HUES64 (cell line): ENCODE data around the gene PRDX1.
"Not testable (repeated sequence)": the region's sequence is repeated elsewhere in the genome, so short reads cannot be mapped to it uniquely, and the experiment has no call there.

Experiments used
- H3K27ac ChIP-seq: 2 replicates; pipeline ENCODE4 v1.7.0; 2013; ENCODE audit warnings: low read depth, low read length, inconsistent platforms
- H3K27me3 ChIP-seq: 2 replicates; pipeline ENCODE4 v1.6.1; 2013; ENCODE audit warnings: mild to moderate bottlenecking, low read length; ENCODE audit not compliant: insufficient read depth
- H3K36me3 ChIP-seq: 2 replicates; pipeline ENCODE4 v1.6.1; 2013; ENCODE audit warnings: mild to moderate bottlenecking, low read length; ENCODE audit not compliant: insufficient read depth
- H3K4me1 ChIP-seq: 2 replicates; pipeline ENCODE4 v1.6.1; 2013; ENCODE audit warnings: mild to moderate bottlenecking, low read length, moderate library complexity; ENCODE audit not compliant: insufficient read depth
- H3K4me3 ChIP-seq: 2 replicates; pipeline ENCODE4 v1.5.1; 2013; ENCODE audit warnings: mild to moderate bottlenecking, low read length, moderate library complexity
- H3K9ac ChIP-seq: 2 replicates; pipeline ENCODE4 v1.6.1; 2013; ENCODE audit warnings: mild to moderate bottlenecking, low read depth, low read length
- H3K9me3 ChIP-seq: 2 replicates; pipeline ENCODE4 v1.6.1; 2013; ENCODE audit warnings: low read depth, low read length; ENCODE audit not compliant: insufficient read depth
- whole genome bisulfite sequencing: fragments of 150-250, 120-280 bp; methylation state at CpG from one replicate; pipeline ENCODE4 v1.1.7; 2013; ENCODE audit warnings: missing lambda C conversion rate; 5-methylcytosine and 5-hydroxymethylcytosine counted together

PRDX1 gene

GRCh38 chr1:45478121-45478814 lies 43.4 kb downstream of the PRDX1 start:
- no peak overlapping the region for H3K27ac ChIP-seq
- WGBS, result 97% methylated on average over 4 of the region's 4 CpGs
- H3K36me3 ChIP-seq, result no peaks in the 10 kb centered on the region
- no peak overlapping the region for H3K4me3 ChIP-seq
- no peak overlapping the region for H3K9ac ChIP-seq
- no peaks in the 10 kb centered on the region for H3K27me3 ChIP-seq
- H3K9me3 ChIP-seq, result no peaks in the 10 kb centered on the region
- H3K4me1 ChIP-seq, result no peaks in the 10 kb centered on the region

- Histone ChIP-seq H3K36me3 (no peaks in the 10 kb centered on the region), H3K27me3 (no peaks in the 10 kb centered on the region), H3K4me1 (no peaks in the 10 kb centered on the region), H3K9me3 (no peaks in the 10 kb centered on the region), H3K9ac (no peak overlapping the region), H3K4me3 (no peak overlapping the region), H3K27ac (no peak overlapping the region)
- 94% methylated on average over 3 of the region's 3 CpGs for WGBS
Measured at GRCh38 chr1:45477646-45478045, 44.0 kb downstream of the PRDX1 start.

- not testable (repeated sequence) for H3K4me3 ChIP-seq, H3K27ac ChIP-seq, H3K36me3 ChIP-seq, H3K4me1 ChIP-seq, H3K9ac ChIP-seq, H3K27me3 ChIP-seq, H3K9me3 ChIP-seq
- 98% methylated on average over 6 of the region's 6 CpGs for WGBS
Measured at GRCh38 chr1:45474194-45474593, 47.5 kb downstream of the PRDX1 start.

GRCh38 chr1:45473302-45473701 lies 48.4 kb downstream of the PRDX1 start:
- no peak overlapping the region for H3K4me3 ChIP-seq
- H3K4me1 ChIP-seq, result no peaks in the 10 kb centered on the region
- H3K36me3 ChIP-seq, result no peaks in the 10 kb centered on the region
- no peaks in the 10 kb centered on the region for H3K27me3 ChIP-seq
- no peaks in the 10 kb centered on the region for H3K9me3 ChIP-seq
- WGBS, result 83% methylated on average over 2 of the region's 2 CpGs
- H3K27ac ChIP-seq, result no peak overlapping the region
- H3K9ac ChIP-seq, result no peak overlapping the region

GRCh38 chr1:45470306-45470798 lies 51.3 kb downstream of the PRDX1 start:
- 78% methylated on average over 2 of the region's 2 CpGs for WGBS

GRCh38 chr1:45467353-45467752 lies 54.3 kb downstream of the PRDX1 start:
- H3K27me3 ChIP-seq, H3K36me3 ChIP-seq, H3K4me3 ChIP-seq, H3K9ac ChIP-seq, H3K4me1 ChIP-seq, H3K27ac ChIP-seq, H3K9me3 ChIP-seq: not testable (repeated sequence)
- WGBS, result 95% methylated on average over 9 of the region's 9 CpGs

More at GRCh38 chr1:45470306-45470798, 51.3 kb downstream of the PRDX1 start:
- no peak overlapping the region for H3K9ac ChIP-seq
- no peak overlapping the region for H3K27ac ChIP-seq
- no peaks in the 10 kb centered on the region for H3K9me3 ChIP-seq
- no peaks in the 10 kb centered on the region for H3K36me3 ChIP-seq
- H3K4me1 ChIP-seq, result no peaks in the 10 kb centered on the region
- no peak overlapping the region for H3K4me3 ChIP-seq
- no peaks in the 10 kb centered on the region for H3K27me3 ChIP-seq

- Histone ChIP-seq H3K27me3 (no peaks in the 10 kb centered on the region), H3K36me3 (no peaks in the 10 kb centered on the region), H3K4me1 (no peaks in the 10 kb centered on the region), H3K4me3 (no peak overlapping the region), H3K9me3 (no peaks in the 10 kb centered on the region), H3K9ac (no peak overlapping the region), H3K27ac (no peak overlapping the region)
Measured at GRCh38 chr1:45465277-45465676, 56.4 kb downstream of the PRDX1 start.
